Activated CD4-positive, CD25-positive, alpha-beta regulatory T cell (primary cell): ENCODE results near the gene EFNA5.
"Not testable (repeated sequence)": the region's sequence is repeated elsewhere in the genome, so short reads cannot be mapped to it uniquely, and the experiment has no call there.

Source experiments
- DNase-seq, 4 experiments: peaks; one replicate each; lab custom pipeline; 2025; lab: John Stamatoyannopoulos, UW

The EFNA5 gene

GRCh38 chr5:107365320-107366109, 305.2 kb downstream of the EFNA5 start:
- DNase-seq: no peak

GRCh38 chr5:107364443-107365319, 306.1 kb downstream of the EFNA5 start:
- DNase-seq: no peak

- DNase-seq: no peak
Observed at GRCh38 chr5:107363768-107364167, 307.0 kb downstream of the EFNA5 start.

- no peak for DNase-seq
Observed at GRCh38 chr5:107361945-107362344, 308.8 kb downstream of the EFNA5 start.

GRCh38 chr5:107359916-107360234, 310.9 kb downstream of the EFNA5 start:
- DNase-seq: no peak

- no peak for DNase-seq
Observed at GRCh38 chr5:107359033-107359915, 311.5 kb downstream of the EFNA5 start.

- DNase-seq: no peak
Observed at GRCh38 chr5:107356891-107357290, 313.8 kb downstream of the EFNA5 start.

GRCh38 chr5:107352576-107352975, 318.2 kb downstream of the EFNA5 start:
- no peak for DNase-seq

- not testable (repeated sequence) for DNase-seq
Observed at GRCh38 chr5:107346580-107346979, 324.2 kb downstream of the EFNA5 start.

- no peak for DNase-seq
Observed at GRCh38 chr5:107342371-107342770, 328.4 kb downstream of the EFNA5 start.

- no peak for DNase-seq
Observed at GRCh38 chr5:107341376-107342084, 329.2 kb downstream of the EFNA5 start.

- DNase-seq: no peak
Observed at GRCh38 chr5:107340631-107341030, 330.1 kb downstream of the EFNA5 start.

- no peak for DNase-seq
Observed at GRCh38 chr5:107338335-107338734, 332.4 kb downstream of the EFNA5 start.

GRCh38 chr5:107337281-107337680, 333.5 kb downstream of the EFNA5 start:
- DNase-seq: no peak

GRCh38 chr5:107331882-107332281, 338.9 kb downstream of the EFNA5 start:
- no peak for DNase-seq

- no peak for DNase-seq
Observed at GRCh38 chr5:107331312-107331711, 339.4 kb downstream of the EFNA5 start.

- no peak for DNase-seq
Observed at GRCh38 chr5:107330903-107331302, 339.8 kb downstream of the EFNA5 start.

- no peak for DNase-seq
Observed at GRCh38 chr5:107329850-107330249, 340.9 kb downstream of the EFNA5 start.
